ENCODE measurements around the gene ESR1.

ESR1 gene

DNA sequence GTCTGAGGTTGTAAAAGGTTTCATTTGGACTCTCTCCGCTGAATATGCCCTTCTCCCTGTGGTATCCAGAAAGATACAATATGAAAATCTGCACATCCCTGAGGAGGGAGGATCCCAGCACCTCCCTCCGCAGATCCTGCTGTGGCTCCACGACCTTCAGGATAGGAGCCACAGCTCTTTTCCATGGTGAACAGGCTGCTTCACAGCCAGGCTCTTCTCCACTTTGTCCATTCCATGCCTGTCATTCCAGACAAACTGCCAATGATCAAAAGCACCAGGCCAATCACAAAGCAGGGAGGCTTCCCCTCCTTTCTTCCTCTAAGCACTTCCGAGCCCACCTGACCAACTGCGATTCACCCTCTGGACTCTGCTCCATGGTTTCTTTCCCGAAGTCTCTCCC, 339.8 kb downstream of the ESR1 start:
- no peak for DNase-seq

- no peak for DNase-seq
These were observed 340.9 kb downstream of the ESR1 start for GRCh38 chr6:152148412-152148811.

DNA sequence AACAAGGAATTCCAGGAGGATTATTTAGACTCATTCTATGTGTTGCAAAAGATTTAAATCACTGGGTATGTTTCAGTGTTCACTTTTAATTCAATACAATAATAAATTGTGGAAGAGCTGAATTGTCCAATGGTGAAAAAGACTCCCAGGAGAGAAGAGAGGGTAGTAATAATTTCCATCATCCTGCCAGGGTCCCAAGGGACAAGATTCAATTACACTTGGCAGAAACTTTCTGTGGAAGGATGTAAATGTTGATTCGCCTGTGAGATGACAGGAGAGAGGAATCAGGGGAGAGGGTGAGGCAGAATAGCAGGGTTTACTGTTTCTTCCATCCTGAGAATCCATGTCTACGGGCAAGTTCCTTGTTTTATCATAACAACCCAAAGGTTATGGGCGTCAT, 342.7 kb downstream of the ESR1 start:
- no peak for DNase-seq

DNA sequence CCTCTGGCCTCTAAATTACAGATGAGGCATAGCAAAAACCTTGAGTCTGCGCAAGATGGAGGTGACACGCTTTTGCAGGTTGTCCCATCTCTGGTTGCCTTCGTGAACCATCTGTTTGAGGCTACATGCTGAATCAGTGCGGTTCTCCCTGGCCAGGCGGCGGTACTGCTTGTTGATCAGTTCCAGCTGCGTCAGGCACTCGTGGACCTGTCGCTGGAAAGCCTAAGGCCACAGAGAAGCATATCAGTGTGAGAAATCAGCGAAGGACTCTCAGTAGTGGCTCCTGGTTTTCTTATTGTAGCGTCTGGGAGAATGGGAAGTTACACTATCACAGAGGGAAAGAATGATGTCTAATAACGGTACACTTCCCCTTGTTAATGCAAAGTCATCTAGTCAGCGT, 344.4 kb downstream of the ESR1 start:
- no peak for DNase-seq

GRCh38 chr6:152154559-152155356, 347.3 kb downstream of the ESR1 start:
- no peak for DNase-seq

GRCh38 chr6:152155792-152156191, 348.3 kb downstream of the ESR1 start:
- no peak for DNase-seq

- no peak for DNase-seq
These were observed 352.9 kb downstream of the ESR1 start for GRCh38 chr6:152160346-152160745.

GRCh38 chr6:152161501-152161900, 354.0 kb downstream of the ESR1 start:
- no peak for DNase-seq

DNA sequence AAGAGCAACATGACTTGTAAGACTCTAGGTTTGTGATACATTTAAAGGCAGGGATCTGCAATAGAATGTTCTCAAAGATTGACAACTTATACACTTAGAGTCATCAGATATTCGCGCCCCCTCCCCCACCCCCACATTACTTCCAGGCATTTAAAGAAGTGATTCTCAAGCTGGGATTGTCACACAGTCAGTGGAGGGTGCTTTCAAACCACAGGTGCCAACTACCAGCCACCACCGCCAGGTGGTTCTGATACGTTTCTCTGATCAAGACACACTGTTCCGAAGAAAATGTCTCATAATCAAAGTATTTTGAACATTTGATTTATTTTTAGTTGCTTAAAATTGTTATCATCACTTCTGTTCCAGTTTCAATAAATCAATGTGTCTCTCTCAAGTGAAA, 357.5 kb downstream of the ESR1 start:
- no peak for DNase-seq

GRCh38 chr6:152166497-152166896, 359.0 kb downstream of the ESR1 start:
- DNase-seq, result no peak

- no peak for DNase-seq
These were observed 359.4 kb downstream of the ESR1 start for GRCh38 chr6:152166897-152167296.

DNA sequence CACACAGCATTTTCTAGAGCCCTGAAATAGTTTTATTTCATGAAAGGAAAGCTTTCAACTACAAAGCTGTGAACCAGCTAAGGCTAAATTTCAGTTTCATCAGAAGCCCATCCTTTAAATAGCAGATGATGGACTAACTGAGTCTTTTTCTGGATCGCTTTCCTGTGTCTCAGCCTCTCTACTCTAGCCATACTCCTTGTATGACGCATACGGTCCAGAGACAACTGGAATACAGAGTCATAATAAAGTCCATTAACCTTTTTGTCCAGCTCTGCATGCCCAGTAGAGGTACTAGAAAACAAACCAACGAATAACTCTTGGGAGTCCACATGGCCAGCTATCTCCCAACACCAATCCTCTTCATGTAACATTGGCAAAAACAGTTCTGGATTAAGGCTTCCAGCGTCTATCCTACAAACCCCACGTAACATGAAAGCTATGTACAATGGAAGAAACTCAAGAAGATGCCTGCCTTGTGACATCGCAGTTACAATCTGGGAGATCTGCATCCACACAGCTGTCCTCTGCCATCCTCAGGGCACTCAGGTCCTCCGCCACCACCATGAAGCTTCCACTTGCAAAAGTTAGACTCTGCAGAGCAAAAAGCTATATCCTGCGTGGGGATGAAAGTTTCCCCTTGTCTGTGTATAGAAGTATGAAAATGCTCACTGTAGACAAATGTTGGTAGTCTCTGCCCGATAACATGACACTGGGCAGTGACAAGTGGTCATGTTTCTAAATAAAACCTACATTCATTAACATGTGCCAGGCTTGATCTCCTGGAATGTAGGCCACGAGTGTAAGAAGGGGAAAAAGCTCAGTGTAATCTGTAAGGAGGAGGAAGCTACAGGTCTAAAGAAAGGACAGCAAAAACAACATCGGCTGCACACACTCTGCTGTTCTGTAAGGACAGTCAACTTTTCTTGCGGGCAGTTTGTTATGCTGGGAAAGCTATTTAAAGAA, 360.4 kb downstream of the ESR1 start:
- no peak for DNase-seq

GRCh38 chr6:152170313-152170701, 362.8 kb downstream of the ESR1 start:
- no peak for DNase-seq

- DNase-seq, result no peak
These were observed 363.5 kb downstream of the ESR1 start for GRCh38 chr6:152170702-152171667.

GRCh38 chr6:152173321-152173720, 365.8 kb downstream of the ESR1 start:
- no peak for DNase-seq

- DNase-seq, result no peak
These were observed 366.5 kb downstream of the ESR1 start for GRCh38 chr6:152173957-152174356.

- DNase-seq, result no peak
These were observed 368.8 kb downstream of the ESR1 start for GRCh38 chr6:152176268-152176667.

Data from AML-193 (cell line).